ENCODE results near the gene ZFP82.

ZFP82 gene

GRCh38 chr19:36371886-36372285 lies 46.6 kb downstream of the ZFP82 start:
- no peak for DNase-seq (ENCODE audit: low spot score)

GRCh38 chr19:36363845-36364244 lies 54.6 kb downstream of the ZFP82 start:
- no peak for DNase-seq (ENCODE audit: low spot score)

Measured in CD4-positive, alpha-beta T cell treated with Interleukin-2 at 100 ng/mL for 4 hours (primary cell).